Aorta (tissue), 5 donors: ENCODE data around the gene SLC26A1. TPM values are rescaled to one million over a fixed set of nuclear protein-coding genes. Genes with fewer than 3 reads are reported as not detected.
A peak's percentile ranks its signal among the peaks of the same experiment; 100 is the strongest.

ENCODE experiments used
- ATAC-seq: fragments of 200-7000 bp; cut with Tn5 transposase; one replicate; pipeline ENCODE4 v1.9.1; 2022; ENCODE audit warnings: moderate library complexity; ENCODE audit not compliant: low FRiP score
- DNase-seq, 2 donors: peaks; one replicate each; pipeline ENCODE4 v3.0.0-alpha.2; 2020
- H3K27ac ChIP-seq, 2 donors: one replicate each; pipeline ENCODE4 v1.5.1; 2013; ENCODE audit warnings: low read length in 2 of 2, mild to moderate bottlenecking in 2 of 2, moderate library complexity in 2 of 2, control low read depth in 1 of 2, inconsistent platforms in 1 of 2, low read depth in 1 of 2
- H3K27me3 ChIP-seq, 2 donors: one replicate each; pipeline ENCODE4 v1.6.1; 2013; ENCODE audit warnings: control low read depth in 1 of 2, low read length in 1 of 2, mild to moderate bottlenecking in 1 of 2, moderate library complexity in 1 of 2; ENCODE audit not compliant: insufficient read depth in 2 of 2, control insufficient read depth in 1 of 2
- H3K36me3 ChIP-seq, 2 donors: one replicate each; pipeline ENCODE4 v1.6.1; 2013; ENCODE audit warnings: control low read depth in 1 of 2, low read length in 1 of 2, mild to moderate bottlenecking in 1 of 2; ENCODE audit not compliant: insufficient read depth in 2 of 2, control insufficient read depth in 1 of 2
- H3K4me1 ChIP-seq, 2 donors: one replicate each; pipeline ENCODE4 v1.6.1; 2013; ENCODE audit warnings: low read length in 2 of 2, control low read depth in 1 of 2, mild to moderate bottlenecking in 1 of 2, moderate library complexity in 1 of 2; ENCODE audit not compliant: insufficient read depth in 2 of 2, control insufficient read depth in 1 of 2
- H3K4me3 ChIP-seq, 2 donors: one replicate each; pipeline ENCODE4 v1.5.1; 2013; ENCODE audit warnings: low read length in 2 of 2, control low read depth in 1 of 2, mild to moderate bottlenecking in 1 of 2
- H3K9me3 ChIP-seq: one replicate; pipeline ENCODE4 v1.6.1; 2013; ENCODE audit warnings: mild to moderate bottlenecking, low read length; ENCODE audit not compliant: control insufficient read depth
- whole genome bisulfite sequencing, 2 donors: extraction: QIAGEN DNeasy Blood & Tissue Kit; methylation state at CpG; one replicate each; pipeline ENCODE4 v1.1.7; 2013; 5-methylcytosine and 5-hydroxymethylcytosine counted together
- intact Hi-C, 2 donors: fragments of 100-400 bp; cut with DNase I; formaldehyde crosslinking; loops; one replicate each; pipeline versions ENCODE4 v1.14.2 to v1.15.0; 2022
- polyA plus RNA-seq, 2 donors: library from polyadenylated mRNA; stranded (reverse); fragments of 200-250 nt; gene quantifications; one replicate each; pipeline ENCODE4 v1.2.3, GENCODE V29; 2013
- total RNA-seq, 2 donors: library from RNA; stranded (reverse); fragmentation: NEBNext Ultra II Directional; extraction: Animal tissue kit (Norgen Biotek cat#: 25700); gene quantifications; one replicate each; pipeline ENCODE4 v1.2.1, GENCODE V29; 2021
- donor health status: healthy with polysubstance abuse.
- donor health status: Bipolar disorder and iron deficiency.
- donor health status: DM: no; HTN: no; CAD: no.
- donor health status: DM: no; HTN: no; CAD: no.
- donor health status: DM: yes; HTN: yes; CAD: no.

Gene SLC26A1
- total and polyA plus RNA-seq, 4 donors = 0.38 to 0.87 (median 0.45) TPM; not detected in 1

GRCh38 chr4:960636-961350 is 32.4 kb downstream of the SLC26A1 start:
- 91 to 92% methylated on average over 34 to 35 of the region's 35 CpGs for WGBS, 2 donors
- H3K4me1 ChIP-seq = no peaks in the 10 kb centered on the region
- H3K4me3 ChIP-seq = no peak overlapping the region
- H3K9me3 ChIP-seq = no peaks in the 10 kb centered on the region
- intact Hi-C loops = no loop called here
- H3K36me3 ChIP-seq = no peaks in the 10 kb centered on the region
- no peak overlapping the region for H3K27ac ChIP-seq
- peak; percentile 45 to 61 for DNase-seq
- ATAC-seq = no peak
- H3K27me3 ChIP-seq = no peaks in the 10 kb centered on the region

GRCh38 chr4:960140-960635 is 33.0 kb downstream of the SLC26A1 start:
- Histone ChIP-seq H3K9me3 (no peaks in the 10 kb centered on the region), H3K36me3 (no peaks in the 10 kb centered on the region), H3K27ac (no peak overlapping the region), H3K27me3 (no peaks in the 10 kb centered on the region), H3K4me3 (no peak overlapping the region), H3K4me1 (no peaks in the 10 kb centered on the region)
- DNase-seq (peak in 1 of 2 donors; percentile 62), ATAC-seq (no peak)
- 79 to 86% methylated on average over 14 to 16 of the region's 16 CpGs for WGBS, 2 donors
- intact Hi-C loops = no loop called here

- intact Hi-C loops = no loop called here
- peak; percentile 40 to 68 for DNase-seq
- no peaks in the 10 kb centered on the region for H3K36me3 ChIP-seq
Measured at GRCh38 chr4:959338-960139, 33.7 kb downstream of the SLC26A1 start.

GRCh38 chr4:958696-959337 is 34.4 kb downstream of the SLC26A1 start:
- H3K9me3 ChIP-seq = no peaks in the 10 kb centered on the region
- no peaks in the 10 kb centered on the region for H3K36me3 ChIP-seq
- DNase-seq (peak; percentile 30 to 66), ATAC-seq (no peak)
- no peaks in the 10 kb centered on the region for H3K4me1 ChIP-seq
- WGBS, 2 donors = 78 to 82% methylated on average over 17 of the region's 17 CpGs
- intact Hi-C loops = no loop called here
- H3K27ac ChIP-seq = no peak overlapping the region
- H3K4me3 ChIP-seq = no peak overlapping the region
- no peaks in the 10 kb centered on the region for H3K27me3 ChIP-seq

More at GRCh38 chr4:959338-960139, 33.7 kb downstream of the SLC26A1 start:
- ATAC-seq = no peak
- Histone ChIP-seq H3K4me3 (no peak overlapping the region), H3K27me3 (no peaks in the 10 kb centered on the region), H3K9me3 (no peaks in the 10 kb centered on the region), H3K4me1 (no peaks in the 10 kb centered on the region), H3K27ac (no peak overlapping the region)
- 83 to 84% methylated on average over 24 of the region's 24 CpGs for WGBS, 2 donors

GRCh38 chr4:958314-958665 is 34.9 kb downstream of the SLC26A1 start:
- H3K4me1 ChIP-seq = no peaks in the 10 kb centered on the region
- 88 to 93% methylated on average over 14 to 17 of the region's 17 CpGs for WGBS, 2 donors
- H3K9me3 ChIP-seq = no peaks in the 10 kb centered on the region
- no peaks in the 10 kb centered on the region for H3K36me3 ChIP-seq
- no peaks in the 10 kb centered on the region for H3K27me3 ChIP-seq
- DNase-seq (peak; percentile 36 to 68), ATAC-seq (no peak)
- H3K4me3 ChIP-seq = no peak overlapping the region
- intact Hi-C loops = no loop called here
- no peak overlapping the region for H3K27ac ChIP-seq

GRCh38 chr4:957581-958313 is 35.5 kb downstream of the SLC26A1 start:
- DNase-seq = peak; percentile 42 to 68
- 90 to 92% methylated on average over 44 to 45 of the region's 45 CpGs for WGBS, 2 donors

GRCh38 chr4:957231-957580 is 36.0 kb downstream of the SLC26A1 start:
- no peak for ATAC-seq
- no peak overlapping the region for H3K27ac ChIP-seq
- H3K9me3 ChIP-seq = no peaks in the 10 kb centered on the region
- 73 to 78% methylated on average over 8 of the region's 8 CpGs for WGBS, 2 donors
- H3K4me3 ChIP-seq = no peak overlapping the region
- intact Hi-C loops = no loop called here
- no peaks in the 10 kb centered on the region for H3K27me3 ChIP-seq
- no peaks in the 10 kb centered on the region for H3K4me1 ChIP-seq
- no peaks in the 10 kb centered on the region for H3K36me3 ChIP-seq
- DNase-seq = peak in 1 of 2 donors; percentile 63

More at GRCh38 chr4:957581-958313, 35.5 kb downstream of the SLC26A1 start:
- H3K36me3 ChIP-seq = no peaks in the 10 kb centered on the region
- intact Hi-C loops = no loop called here
- no peaks in the 10 kb centered on the region for H3K27me3 ChIP-seq
- no peaks in the 10 kb centered on the region for H3K4me1 ChIP-seq
- no peak overlapping the region for H3K27ac ChIP-seq
- ATAC-seq = no peak
- no peaks in the 10 kb centered on the region for H3K9me3 ChIP-seq
- H3K4me3 ChIP-seq = no peak overlapping the region

GRCh38 chr4:956531-957230 is 36.5 kb downstream of the SLC26A1 start:
- DNase-seq = peak; percentile 35 to 69
- intact Hi-C loops = no loop called here
- Histone ChIP-seq H3K36me3 (no peaks in the 10 kb centered on the region), H3K27ac (no peak overlapping the region), H3K4me3 (no peak overlapping the region), H3K9me3 (no peaks in the 10 kb centered on the region), H3K27me3 (no peaks in the 10 kb centered on the region), H3K4me1 (no peaks in the 10 kb centered on the region)
- ATAC-seq = no peak
- 83 to 84% methylated on average over 14 of the region's 14 CpGs for WGBS, 2 donors
